Activated T-helper 2 cell treated with anti-CD3 and anti-CD28 coated beads, Interferon-gamma antibody, Interleukin-2, Interleukin-4, amounts not matched to agents 10 μg/mL and 5 μg/mL and 100 μg/mL, durations not matched to agents 14 hours and 24 hours and 36 hours (primary cell): ENCODE measurements around the gene DNAJB12. TPM values are rescaled to one million over a fixed set of nuclear protein-coding genes. Genes with fewer than 3 reads are reported as not detected.
A peak's percentile ranks its signal among the peaks of the same experiment; 100 is the strongest.

ENCODE experiments used
- DNase-seq: peaks from one replicate; pipeline ENCODE4 v3.0.0; 2021; ENCODE audit warnings: low spot score
- H3K27ac Mint-ChIP-seq: one replicate; pipeline ENCODE4 v1.8.0; 2021; ENCODE audit warnings: mixed read lengths
- H3K27me3 Mint-ChIP-seq: one replicate; pipeline ENCODE4 v1.8.0; 2021; ENCODE audit warnings: low read depth, mixed read lengths
- H3K36me3 Mint-ChIP-seq: one replicate; pipeline ENCODE4 v1.8.0; 2021; ENCODE audit warnings: low read depth, mixed read lengths
- H3K4me1 Mint-ChIP-seq: one replicate; pipeline ENCODE4 v1.8.0; 2021; ENCODE audit warnings: low read depth, mixed read lengths
- H3K4me3 Mint-ChIP-seq: one replicate; pipeline ENCODE4 v1.8.0; 2021; ENCODE audit warnings: low read depth, mild to moderate bottlenecking, moderate library complexity, mixed read lengths
- H3K9me3 Mint-ChIP-seq: one replicate; pipeline ENCODE4 v1.8.0; 2021; ENCODE audit warnings: mixed read lengths
- intact Hi-C: fragments of 100-400 bp; cut with micrococcal nuclease; formaldehyde crosslinking; loops from one replicate; pipeline ENCODE4 v1.15.1; 2023
- total RNA-seq: library from RNA; stranded (reverse); gene quantifications from 2 replicates; pipeline ENCODE4 v1.2.3, GENCODE V29; 2022

The DNAJB12 gene
- total RNA-seq, 1 donor from 2014 or later: 34.0 TPM

DNA sequence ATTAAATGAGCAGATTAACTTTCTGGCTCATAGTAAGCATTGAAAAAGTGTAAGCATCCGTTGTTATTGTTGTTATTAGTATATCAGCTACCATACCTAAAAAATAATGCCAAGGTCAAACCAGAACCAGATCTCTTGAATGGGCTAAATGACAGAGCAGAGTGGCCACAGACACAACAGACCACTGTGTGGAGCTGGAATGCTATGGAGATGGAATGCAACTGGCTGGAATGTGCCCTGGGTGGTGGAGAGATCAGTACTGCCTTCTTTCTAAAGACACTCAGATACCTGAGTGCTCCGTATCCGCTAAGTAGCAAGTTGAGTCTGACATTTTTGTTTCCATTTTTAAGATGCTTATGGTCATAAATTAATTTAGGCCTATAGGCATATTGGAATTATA, 20.5 kb upstream of the DNAJB12 start:
- intact Hi-C loops: no loop called here
- Mint-ChIP-seq H3K4me3 (no peak overlapping the region), H3K27ac (no peak overlapping the region), H3K27me3 (no peaks in the 10 kb centered on the region), H3K9me3 (no peaks in the 10 kb centered on the region), H3K4me1 (peaks cover 14% of the 10 kb centered on the region), H3K36me3 (no peaks in the 10 kb centered on the region)
- no peak for DNase-seq

DNA sequence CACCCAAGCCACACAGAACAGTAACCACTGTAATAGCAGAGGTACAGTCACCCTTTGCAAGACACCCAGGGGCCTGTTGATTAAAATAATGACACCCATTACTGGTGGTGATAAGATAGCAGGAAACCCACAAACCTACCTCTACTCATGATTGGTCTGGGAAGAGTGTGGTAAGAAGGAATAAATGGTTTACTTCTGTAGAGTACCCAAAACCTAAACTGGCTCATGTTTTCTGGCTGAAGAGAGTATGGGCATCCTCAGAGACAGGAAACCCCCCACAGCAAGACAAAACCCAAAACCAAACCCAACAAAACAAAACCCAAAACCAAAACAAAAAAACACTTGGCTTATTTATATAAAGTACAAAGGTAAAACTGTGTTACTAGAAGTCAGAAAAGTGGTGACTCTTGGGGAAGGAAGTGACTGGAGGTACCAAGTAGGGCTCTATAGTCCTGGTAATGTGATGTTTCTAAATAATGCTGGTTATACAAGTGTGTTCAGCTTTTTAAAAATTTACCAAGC, 15.5 kb upstream of the DNAJB12 start:
- H3K4me3 Mint-ChIP-seq: no peak overlapping the region

DNA sequence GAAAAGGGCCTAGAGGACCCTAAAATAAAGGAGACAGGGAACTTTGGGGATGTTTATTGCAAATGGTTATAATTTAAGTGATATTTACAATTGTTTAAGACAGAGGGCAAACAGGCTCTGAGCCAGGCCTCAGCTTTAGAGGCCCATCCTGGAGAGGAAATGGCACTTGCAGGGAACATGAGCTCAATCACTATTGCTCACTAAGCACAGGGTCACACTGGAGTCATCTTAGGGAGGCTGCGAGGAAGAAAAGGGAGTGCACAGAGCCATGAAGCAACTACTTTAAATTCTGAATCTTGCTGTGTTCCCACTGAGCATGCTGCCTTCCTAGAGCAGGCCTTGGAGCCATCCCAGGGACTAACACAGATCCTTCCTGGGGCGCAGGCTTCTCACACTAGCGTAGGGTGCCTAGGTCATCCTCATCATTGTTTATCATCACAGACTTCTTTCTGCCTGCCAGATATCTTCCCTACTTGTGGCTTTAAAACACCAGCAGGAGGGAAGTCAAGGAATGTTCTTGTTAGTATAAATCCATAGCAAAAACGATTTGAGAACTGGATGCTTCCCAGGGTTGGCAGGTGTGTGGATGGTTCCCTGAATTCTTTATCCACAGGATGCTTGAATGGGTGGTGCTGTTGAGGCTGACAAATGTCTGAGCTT, 12.7 kb upstream of the DNAJB12 start:
- H3K27me3 Mint-ChIP-seq: no peaks in the 10 kb centered on the region
- H3K27ac Mint-ChIP-seq: no peak overlapping the region
- intact Hi-C loops: no loop called here
- no peak for DNase-seq
- no peaks in the 10 kb centered on the region for H3K9me3 Mint-ChIP-seq
- no peaks in the 10 kb centered on the region for H3K36me3 Mint-ChIP-seq
- peaks cover 29% of the 10 kb centered on the region for H3K4me1 Mint-ChIP-seq
- no peak overlapping the region for H3K4me3 Mint-ChIP-seq

More for the DNA sequence above, 15.5 kb upstream of the DNAJB12 start:
- peaks cover 17% of the 10 kb centered on the region for H3K4me1 Mint-ChIP-seq
- H3K27ac Mint-ChIP-seq: peak overlapping the region; percentile 49
- H3K27me3 Mint-ChIP-seq: no peaks in the 10 kb centered on the region
- DNase-seq: peak; percentile 22
- H3K36me3 Mint-ChIP-seq: no peaks in the 10 kb centered on the region
- intact Hi-C loops: no loop called here
- H3K9me3 Mint-ChIP-seq: no peaks in the 10 kb centered on the region

DNA sequence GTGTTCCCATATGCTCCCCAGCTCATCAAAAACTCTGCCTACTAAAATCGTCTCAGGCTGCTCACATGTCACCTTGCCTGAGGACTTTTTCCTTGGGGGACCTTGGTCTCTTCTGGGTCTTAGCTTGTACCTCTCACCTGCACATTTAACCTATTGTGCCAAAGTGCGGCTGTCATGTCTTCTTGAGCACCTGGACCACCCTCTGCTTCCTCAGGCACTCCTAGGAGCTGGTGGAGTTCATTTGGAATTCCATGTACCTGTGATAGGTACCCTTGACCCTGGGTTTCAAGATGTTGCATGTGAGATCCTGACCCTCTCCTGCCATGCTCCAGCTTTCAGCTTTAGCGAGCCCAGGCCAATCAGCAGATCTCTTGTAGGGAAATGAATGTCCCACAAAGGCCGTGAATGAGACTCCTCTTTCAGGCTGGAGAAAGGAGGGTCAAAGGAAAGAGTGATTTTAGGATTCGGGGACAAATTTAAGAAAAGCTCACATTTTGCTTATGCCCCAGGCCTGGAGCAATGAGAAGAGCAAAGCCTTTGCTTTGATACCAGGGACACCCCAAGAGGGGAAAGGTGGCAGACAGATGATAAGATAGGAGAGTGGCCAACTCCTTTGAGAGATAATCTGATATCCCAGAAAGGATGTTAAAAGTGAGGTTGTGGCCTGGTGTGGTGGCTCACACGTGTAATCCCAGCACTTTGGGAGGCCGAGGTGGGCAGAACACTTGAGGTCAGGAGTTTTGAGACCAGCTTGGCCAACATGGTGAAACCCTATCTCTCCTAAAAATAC, 10.6 kb upstream of the DNAJB12 start:
- Mint-ChIP-seq H3K27ac (peak overlapping the region; percentile 29), H3K4me3 (no peak overlapping the region), H3K27me3 (no peaks in the 10 kb centered on the region), H3K36me3 (no peaks in the 10 kb centered on the region), H3K9me3 (no peaks in the 10 kb centered on the region), H3K4me1 (peaks cover 25% of the 10 kb centered on the region)
- DNase-seq: no peak
- intact Hi-C loops: loop anchor here (2.0 kb wide), 1 partner anchor 696 kb away; no protein-coding TSS in a partner anchor

GRCh38 chr10:72364239-72364777, 9.6 kb upstream of the DNAJB12 start:
- H3K36me3 Mint-ChIP-seq: no peaks in the 10 kb centered on the region
- intact Hi-C loops: loop anchor here (1.0 to 5.0 kb wide), 5 partner anchors 198 to 696 kb away; partner anchors contain the start of gene MCU
- DNase-seq: peak; percentile 79
- peak overlapping the region; percentile 40 for H3K27ac Mint-ChIP-seq
- peaks cover 19% of the 10 kb centered on the region for H3K4me1 Mint-ChIP-seq
- H3K27me3 Mint-ChIP-seq: peaks cover 2% of the 10 kb centered on the region
- no peaks in the 10 kb centered on the region for H3K9me3 Mint-ChIP-seq
- no peak overlapping the region for H3K4me3 Mint-ChIP-seq

DNA sequence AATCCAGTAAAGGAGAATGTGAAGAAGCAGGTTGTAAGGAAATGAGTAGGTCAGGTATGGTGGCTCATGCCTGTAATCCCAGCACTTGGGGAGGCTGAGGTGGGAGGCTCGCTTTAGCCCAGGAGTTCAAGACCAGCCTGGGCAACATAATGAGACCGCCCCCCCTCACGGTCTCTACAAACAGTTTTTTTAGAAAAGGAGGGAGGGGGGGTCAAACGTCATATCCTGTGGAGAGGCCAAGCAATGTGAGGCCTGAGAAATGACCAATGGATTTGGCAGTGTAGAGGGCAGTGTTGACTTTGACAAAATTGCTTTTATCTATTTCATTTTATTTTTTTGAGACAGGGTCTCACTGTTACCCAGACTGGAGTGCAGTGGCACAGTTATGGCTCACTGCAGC, 2.3 kb upstream of the DNAJB12 start:
- Mint-ChIP-seq H3K9me3 (no peaks in the 10 kb centered on the region), H3K27me3 (peaks cover 2% of the 10 kb centered on the region), H3K4me3 (no peak overlapping the region), H3K36me3 (peaks cover 14% of the 10 kb centered on the region), H3K27ac (no peak overlapping the region), H3K4me1 (peaks cover 21% of the 10 kb centered on the region)
- no peak for DNase-seq
- intact Hi-C loops: no loop called here

- intact Hi-C loops: no loop called here
- DNase-seq: no peak
- Mint-ChIP-seq H3K36me3 (peaks cover 22% of the 10 kb centered on the region), H3K27ac (no peak overlapping the region), H3K9me3 (no peaks in the 10 kb centered on the region), H3K4me1 (peaks cover 24% of the 10 kb centered on the region), H3K4me3 (no peak overlapping the region), H3K27me3 (peaks cover 2% of the 10 kb centered on the region)
Observed at GRCh38 chr10:72356115-72356514, 1.4 kb upstream of the DNAJB12 start.

GRCh38 chr10:72355214-72355555, 466 bp upstream of the DNAJB12 start:
- DNase-seq: no peak
- intact Hi-C loops: no loop called here
- Mint-ChIP-seq H3K27me3 (peaks cover 2% of the 10 kb centered on the region), H3K4me1 (peaks cover 24% of the 10 kb centered on the region), H3K27ac (peak overlapping the region; percentile 98), H3K36me3 (peaks cover 30% of the 10 kb centered on the region), H3K4me3 (peak overlapping the region; percentile 98), H3K9me3 (no peaks in the 10 kb centered on the region)

DNA sequence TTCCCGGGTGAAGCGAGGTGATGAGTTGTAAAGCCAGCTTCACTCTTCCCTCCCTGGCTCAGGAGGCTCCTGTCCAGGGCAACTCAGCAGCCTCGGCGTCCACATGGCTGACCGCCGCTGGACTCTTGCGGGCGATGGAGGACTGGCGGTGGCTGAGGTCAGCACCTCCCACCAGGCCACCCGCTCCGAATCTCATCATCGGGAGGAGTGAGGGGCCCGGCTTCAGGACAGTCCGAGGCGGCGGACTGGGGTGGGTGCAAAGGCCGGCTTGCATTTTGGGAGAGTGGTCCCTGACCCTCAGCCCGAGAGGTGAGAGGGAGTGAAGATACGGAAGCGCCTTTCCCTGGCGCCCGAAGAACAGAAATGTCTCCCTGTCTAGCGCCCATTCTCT, 759 bp downstream of the DNAJB12 start:
- intact Hi-C loops: no loop called here
- no peaks in the 10 kb centered on the region for H3K9me3 Mint-ChIP-seq
- H3K4me3 Mint-ChIP-seq: peak overlapping the region; percentile 98
- peaks cover 24% of the 10 kb centered on the region for H3K4me1 Mint-ChIP-seq
- H3K27ac Mint-ChIP-seq: peak overlapping the region; percentile 98
- H3K27me3 Mint-ChIP-seq: no peaks in the 10 kb centered on the region
- H3K36me3 Mint-ChIP-seq: peaks cover 33% of the 10 kb centered on the region
- DNase-seq: no peak

- DNase-seq: no peak
- Mint-ChIP-seq H3K27me3 (no peaks in the 10 kb centered on the region), H3K27ac (peak overlapping the region; percentile 42), H3K4me1 (peaks cover 24% of the 10 kb centered on the region), H3K4me3 (peak overlapping the region; percentile 98), H3K9me3 (no peaks in the 10 kb centered on the region), H3K36me3 (peaks cover 33% of the 10 kb centered on the region)
- intact Hi-C loops: no loop called here
Observed at GRCh38 chr10:72353028-72353964, 1.4 kb downstream of the DNAJB12 start.

GRCh38 chr10:72351479-72351878, 3.2 kb downstream of the DNAJB12 start:
- Mint-ChIP-seq H3K36me3 (peaks cover 33% of the 10 kb centered on the region), H3K27me3 (no peaks in the 10 kb centered on the region), H3K4me3 (no peak overlapping the region), H3K27ac (no peak overlapping the region), H3K4me1 (peaks cover 24% of the 10 kb centered on the region), H3K9me3 (no peaks in the 10 kb centered on the region)
- intact Hi-C loops: no loop called here
- DNase-seq: no peak

- DNase-seq: no peak
- H3K9me3 Mint-ChIP-seq: no peaks in the 10 kb centered on the region
Observed at GRCh38 chr10:72349438-72349837, 5.3 kb downstream of the DNAJB12 start.

More at GRCh38 chr10:72349438-72349837, 5.3 kb downstream of the DNAJB12 start:
- intact Hi-C loops: no loop called here
- Mint-ChIP-seq H3K27ac (no peak overlapping the region), H3K4me3 (no peak overlapping the region), H3K4me1 (peaks cover 22% of the 10 kb centered on the region), H3K36me3 (peaks cover 30% of the 10 kb centered on the region), H3K27me3 (no peaks in the 10 kb centered on the region)
